CD4-positive, alpha-beta T cell (primary cell): ENCODE measurements around the gene NDUFB6. TPM values are rescaled to one million over a fixed set of nuclear protein-coding genes. Genes with fewer than 3 reads are reported as not detected.
"Not testable (repeated sequence)": the region's sequence is repeated elsewhere in the genome, so short reads cannot be mapped to it uniquely, and the experiment has no call there.

Source experiments
- ATAC-seq: fragments of 200-7000 bp; cut with Tn5 transposase; one replicate; pipeline ENCODE4 v1.10.0; 2022; ENCODE audit warnings: mild to moderate bottlenecking; ENCODE audit not compliant: poor library complexity
- CTCF ChIA-PET: fragments of 350-600 bp; sonication (Branson Sonifier 250); formaldehyde crosslinking; loops from one replicate; lab custom pipeline; 2021; ENCODE audit warnings: antibody characterized with exemption, inconsistent platforms; lab: Charles Lee
- POLR2A ChIA-PET: fragments of 350-600 bp; sonication (Branson Sonifier 250); formaldehyde crosslinking; loops from one replicate; lab custom pipeline; 2021; ENCODE audit warnings: antibody characterized with exemption, inconsistent platforms; lab: Charles Lee
- DNase-seq, 14 experiments: peaks; one replicate each; pipeline ENCODE4 v3.0.0-alpha.2; 2013 to 2020; ENCODE audit warnings: mixed read lengths in 2 of 14
- H3K27ac ChIP-seq, 2 donors: one replicate each; pipeline versions ENCODE4 v1.5.1 to v1.7.0; 2013; ENCODE audit warnings: low read length in 2 of 2, low read depth in 1 of 2, mild to moderate bottlenecking in 1 of 2
- H3K27me3 ChIP-seq, 2 experiments: 1 replicate in 1 of 2; 2 replicates in 1 of 2; pipeline versions ENCODE4 v1.6.1 to v1.7.0; 2013; ENCODE audit warnings: low read length in 2 of 2, control low read depth in 1 of 2, mild to moderate bottlenecking in 1 of 2, moderate library complexity in 1 of 2; ENCODE audit not compliant: insufficient read depth in 2 of 2, control insufficient read depth in 1 of 2
- H3K36me3 ChIP-seq: one replicate; pipeline ENCODE4 v1.6.1; 2013; ENCODE audit warnings: low read length, control low read depth; ENCODE audit not compliant: insufficient read depth
- H3K4me1 ChIP-seq: one replicate; pipeline ENCODE4 v1.6.1; 2013; ENCODE audit warnings: low read length, control low read depth; ENCODE audit not compliant: insufficient read depth
- H3K4me3 ChIP-seq: one replicate; pipeline ENCODE4 v1.5.1; 2013; ENCODE audit warnings: mild to moderate bottlenecking, low read length, moderate library complexity
- H3K9me3 ChIP-seq, 2 experiments: 1 replicate in 1 of 2; 2 replicates in 1 of 2; pipeline versions ENCODE4 v1.6.1 to v1.7.0; 2013; ENCODE audit warnings: low read length in 2 of 2, mild to moderate bottlenecking in 2 of 2, control low read depth in 1 of 2, moderate library complexity in 1 of 2; ENCODE audit not compliant: control insufficient read depth in 1 of 2, insufficient read depth in 1 of 2
- H3K27ac Mint-ChIP-seq: one replicate; pipeline ENCODE4 v1.8.0; 2020; ENCODE audit warnings: mixed read lengths
- H3K27me3 Mint-ChIP-seq: one replicate; pipeline ENCODE4 v1.8.0; 2021; ENCODE audit warnings: mixed read lengths
- H3K36me3 Mint-ChIP-seq: one replicate; pipeline ENCODE4 v1.8.0; 2021; ENCODE audit warnings: low read depth, mixed read lengths
- H3K4me1 Mint-ChIP-seq: one replicate; pipeline ENCODE4 v1.8.0; 2021; ENCODE audit warnings: low read depth, mixed read lengths
- H3K4me3 Mint-ChIP-seq: one replicate; pipeline ENCODE4 v1.8.0; 2020; ENCODE audit warnings: mild to moderate bottlenecking, mixed read lengths
- H3K9me3 Mint-ChIP-seq: one replicate; pipeline ENCODE4 v1.8.0; 2020; ENCODE audit warnings: mixed read lengths
- CTCF ChIP-seq: fragments of 200-600 bp; IDR thresholded peaks from one replicate; pipeline ENCODE4 v1.8.0; 2022; ENCODE audit warnings: antibody characterized with exemption, mild to moderate bottlenecking
- intact Hi-C, 2 experiments: fragments of 100-400 bp; cut with DNase I in 1 of 2; cut with micrococcal nuclease in 1 of 2; formaldehyde crosslinking; loops; one replicate each; pipeline versions ENCODE4 v1.15.1 to v1.9.0; 2023 to 2025; cut with DNase I, micrococcal nuclease
- total RNA-seq, 174 experiments: library from RNA in 2 of 174; stranded (reverse) in 2 of 174; gene quantifications; one replicate each; pipeline ENCODE4 v1.2.3 and lab custom pipeline; 2021 to 2026

Gene NDUFB6
- total RNA-seq, 2 experiments from 2014 or later = 11.9 to 12.3 TPM

DNA sequence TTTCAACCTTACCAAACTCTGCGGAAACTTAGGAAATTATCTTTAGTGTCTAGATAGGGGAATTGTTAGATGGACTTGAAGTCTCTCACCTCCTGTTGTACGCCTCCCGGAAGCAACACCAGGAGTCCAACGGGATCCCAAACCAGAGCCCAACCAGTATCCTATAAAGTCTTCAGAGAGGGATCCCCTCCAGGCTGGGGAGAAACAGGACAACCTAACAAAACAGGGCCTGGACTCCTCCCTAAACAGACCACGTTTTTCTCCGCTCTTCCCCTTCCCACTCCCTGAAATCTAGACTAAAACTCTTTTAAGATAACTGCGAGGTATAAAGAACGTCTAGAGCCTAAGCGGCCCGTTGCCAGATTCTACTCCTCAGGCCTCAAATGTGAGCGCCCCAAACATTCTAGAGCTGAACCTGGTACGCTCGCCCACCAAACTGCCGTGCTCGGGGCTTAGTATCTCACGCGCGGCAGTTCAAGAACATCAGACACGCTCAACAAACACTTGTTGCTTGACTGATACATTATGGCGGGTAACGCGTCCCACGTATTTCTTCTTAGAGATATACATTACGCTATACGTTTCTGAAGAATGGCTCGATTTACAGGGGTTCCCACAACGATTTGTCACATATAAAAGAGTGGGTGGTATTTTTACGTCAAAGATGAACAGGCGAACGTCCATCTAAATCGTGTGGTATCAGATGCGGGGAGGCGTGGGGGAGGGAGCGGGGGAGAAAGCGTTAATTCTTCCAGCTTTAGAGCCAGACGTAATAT is 21.5 kb downstream of the NDUFB6 start:
- Histone ChIP-seq H3K9me3 (no peaks in the 10 kb centered on the region), H3K36me3 (peaks cover 4% of the 10 kb centered on the region), H3K4me1 (peaks cover 30% of the 10 kb centered on the region), H3K27me3 (no peaks in the 10 kb centered on the region), H3K27ac (peak overlapping the region; percentile 96 to 97), H3K4me3 (peak overlapping the region; percentile 86)
- H3K27ac Mint-ChIP-seq = peak overlapping the region; percentile 99
- ChIA-PET CTCF (interaction anchor here (0.5 to 4.3 kb wide), 9 partner anchors 17 to 1360 kb away, joined by 3 to 45 read pairs (median 4); partner anchors contain the start of genes NDUFB6 and RIGI), POLR2A (interaction anchor here (0.8 to 5.2 kb wide), 18 partner anchors 9 to 739 kb away, joined by 3 to 127 read pairs (median 6); partner anchors contain the start of genes ACO1, DNAJA1, NDUFB6 and NFX1)
- no peaks in the 10 kb centered on the region for H3K9me3 Mint-ChIP-seq
- DNase-seq = peak; percentile 6 to 70 (median 30)
- peak; percentile 4 for ATAC-seq
- peak overlapping the region; percentile 95 for H3K4me3 Mint-ChIP-seq
- TF ChIP-seq CTCF = no peak
- intact Hi-C loops = loop anchor here (1.0 to 10.0 kb wide), 5 partner anchors 21 to 613 kb away; partner anchors contain the start of genes ACO1 (in 1 of the 2), B4GALT1 (in 1 of the 2), DNAJA1 (in 1 of the 2) and RIGI (in 1 of the 2)
- peaks cover 47% of the 10 kb centered on the region for H3K36me3 Mint-ChIP-seq
- H3K4me1 Mint-ChIP-seq = peaks cover 61% of the 10 kb centered on the region
- no peaks in the 10 kb centered on the region for H3K27me3 Mint-ChIP-seq

- DNase-seq (peak; percentile 92 to 98 (median 95)), ATAC-seq (peak; percentile 80)
- Histone ChIP-seq H3K36me3 (peaks cover 4% of the 10 kb centered on the region), H3K4me1 (peaks cover 30% of the 10 kb centered on the region), H3K4me3 (peak overlapping the region; percentile 86), H3K9me3 (no peaks in the 10 kb centered on the region), H3K27ac (peak overlapping the region; percentile 96 to 97), H3K27me3 (no peaks in the 10 kb centered on the region)
- TF ChIP-seq CTCF = peak; percentile 50
- ChIA-PET POLR2A (interaction anchor here (0.8 to 5.2 kb wide), 20 partner anchors 10 to 740 kb away, joined by 3 to 127 read pairs (median 6); partner anchors contain the start of genes ACO1, DNAJA1, NDUFB6 and NFX1), CTCF (interaction anchor here (0.5 to 4.3 kb wide), 10 partner anchors 15 to 1361 kb away, joined by 3 to 45 read pairs (median 4); partner anchors contain the start of genes NDUFB6 and RIGI)
- H3K4me1 Mint-ChIP-seq = peaks cover 60% of the 10 kb centered on the region
- H3K36me3 Mint-ChIP-seq = peaks cover 39% of the 10 kb centered on the region
- no peaks in the 10 kb centered on the region for H3K27me3 Mint-ChIP-seq
- H3K9me3 Mint-ChIP-seq = no peaks in the 10 kb centered on the region
- H3K27ac Mint-ChIP-seq = peak overlapping the region; percentile 99
- intact Hi-C loops = loop anchor here (1.0 to 10.0 kb wide), 3 partner anchors 166 to 614 kb away; partner anchors contain the start of genes ACO1 (in 1 of the 2), B4GALT1 (in 1 of the 2) and DNAJA1 (in 1 of the 2)
- H3K4me3 Mint-ChIP-seq = peak overlapping the region; percentile 95
Measured at GRCh38 chr9:32550562-32551275, 22.2 kb downstream of the NDUFB6 start.

DNA sequence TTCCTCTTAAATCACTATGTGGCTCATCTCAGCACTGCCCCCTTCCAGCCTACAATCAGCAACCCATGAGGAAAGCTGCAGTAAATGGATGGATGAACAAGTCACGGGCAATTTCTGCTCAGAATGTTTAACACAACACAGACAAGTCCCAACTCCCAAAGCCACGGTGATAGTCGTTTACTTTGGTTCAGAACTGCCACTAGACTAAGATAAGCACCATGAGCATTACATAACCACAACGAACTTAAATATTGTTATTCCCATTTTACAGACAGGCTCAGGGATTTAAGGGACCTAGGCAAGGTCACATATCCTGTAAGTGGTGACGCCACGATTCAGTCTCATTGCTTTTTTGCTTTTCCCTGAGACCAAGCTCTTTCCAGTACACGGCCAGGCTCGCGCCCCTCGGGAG is 22.8 kb downstream of the NDUFB6 start:
- Mint-ChIP-seq H3K4me3 (peak overlapping the region; percentile 95), H3K36me3 (peaks cover 36% of the 10 kb centered on the region), H3K27ac (peak overlapping the region; percentile 99), H3K9me3 (no peaks in the 10 kb centered on the region), H3K4me1 (peaks cover 59% of the 10 kb centered on the region), H3K27me3 (no peaks in the 10 kb centered on the region)
- peak in 3 of 14 experiments; percentile 6 to 47 (median 42) for DNase-seq
- H3K4me3 ChIP-seq = peak overlapping the region; percentile 86
- no peak for ATAC-seq
- peaks cover 4% of the 10 kb centered on the region for H3K36me3 ChIP-seq
- POLR2A ChIA-PET = interaction anchor here (0.8 to 5.2 kb wide), 20 partner anchors 9 to 740 kb away, joined by 3 to 127 read pairs (median 6); partner anchors contain the start of genes ACO1, DNAJA1, NDUFB6 and NFX1
- TF ChIP-seq CTCF = no peak
- H3K4me1 ChIP-seq = peaks cover 30% of the 10 kb centered on the region
- H3K9me3 ChIP-seq = no peaks in the 10 kb centered on the region
- CTCF ChIA-PET = interaction anchor here (0.8 to 4.3 kb wide), 11 partner anchors 16 to 171 kb away, joined by 3 to 45 read pairs (median 3); partner anchors contain the start of genes ACO1, NDUFB6 and RIGI
- peak overlapping the region; percentile 96 to 97 for H3K27ac ChIP-seq
- H3K27me3 ChIP-seq = no peaks in the 10 kb centered on the region
- intact Hi-C loops = loop anchor here (5.0 to 10.0 kb wide), 2 partner anchors 477 to 615 kb away; partner anchors contain the start of genes B4GALT1 (in 1 of the 2) and DNAJA1 (in 1 of the 2)

- H3K4me3 ChIP-seq, H3K9me3 Mint-ChIP-seq, H3K27ac ChIP-seq, H3K27me3 ChIP-seq, H3K36me3 ChIP-seq, intact Hi-C loops, H3K9me3 ChIP-seq, ATAC-seq, H3K27me3 Mint-ChIP-seq, DNase-seq: not testable (repeated sequence)
- Mint-ChIP-seq H3K36me3 (peaks cover 51% of the 10 kb centered on the region), H3K27ac (peak overlapping the region; percentile 99), H3K4me1 (peaks cover 63% of the 10 kb centered on the region), H3K4me3 (peak overlapping the region; percentile 73)
- POLR2A ChIA-PET = interaction anchor here (5.2 kb wide), 1 partner anchor 23 kb away, joined by 127 read pairs; the partner anchor contains the start of gene RIGI
- CTCF ChIA-PET = interaction anchor here (1.5 to 1.9 kb wide), 2 partner anchors 22 to 169 kb away, joined by 3 to 9 read pairs; partner anchors contain the start of gene RIGI
- H3K4me1 ChIP-seq = peaks cover 28% of the 10 kb centered on the region
Measured at GRCh38 chr9:32548213-32548612, 24.7 kb downstream of the NDUFB6 start.
